ENCODE results near the gene CCDC27. TPM values are rescaled to one million over a fixed set of nuclear protein-coding genes. Genes with fewer than 3 reads are reported as not detected.
"Not testable (repeated sequence)": the region's sequence is repeated elsewhere in the genome, so short reads cannot be mapped to it uniquely, and the experiment has no call there.

The CCDC27 gene
- total RNA-seq, 2 donors from 2014 or later = not detected

DNA sequence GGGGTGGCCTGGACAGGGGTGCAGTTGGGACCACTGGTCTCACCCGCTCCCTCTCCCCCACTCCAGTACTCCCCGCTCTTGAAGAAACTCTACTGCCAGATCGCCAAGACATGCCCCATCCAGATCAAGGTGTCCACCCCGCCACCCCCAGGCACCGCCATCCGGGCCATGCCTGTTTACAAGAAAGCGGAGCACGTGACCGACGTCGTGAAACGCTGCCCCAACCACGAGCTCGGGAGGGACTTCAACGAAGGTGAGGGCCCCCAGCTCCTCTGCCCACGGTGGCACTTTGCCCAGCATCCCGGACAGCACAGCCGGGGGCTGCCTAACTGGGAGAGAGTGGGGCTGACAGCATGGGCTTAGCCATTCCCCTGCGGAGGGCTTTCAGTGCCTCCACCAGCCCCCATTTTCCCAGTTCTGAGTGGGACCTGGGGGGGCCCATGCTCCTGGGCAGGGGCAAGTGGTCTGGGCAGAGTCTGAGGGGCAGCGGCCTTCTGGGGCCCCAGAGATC is 30.2 kb upstream of the CCDC27 start:
- Histone ChIP-seq H3K27me3 (no peaks in the 10 kb centered on the region), H3K4me1 (peaks cover 0 to 13% of the 10 kb centered on the region in 2 donors), H3K36me3 (no peaks in the 10 kb centered on the region), H3K9me3 (no peaks in the 10 kb centered on the region), H3K4me3 (no peak overlapping the region), H3K27ac (no peak overlapping the region)
- TF ChIP-seq, protein P1, sequence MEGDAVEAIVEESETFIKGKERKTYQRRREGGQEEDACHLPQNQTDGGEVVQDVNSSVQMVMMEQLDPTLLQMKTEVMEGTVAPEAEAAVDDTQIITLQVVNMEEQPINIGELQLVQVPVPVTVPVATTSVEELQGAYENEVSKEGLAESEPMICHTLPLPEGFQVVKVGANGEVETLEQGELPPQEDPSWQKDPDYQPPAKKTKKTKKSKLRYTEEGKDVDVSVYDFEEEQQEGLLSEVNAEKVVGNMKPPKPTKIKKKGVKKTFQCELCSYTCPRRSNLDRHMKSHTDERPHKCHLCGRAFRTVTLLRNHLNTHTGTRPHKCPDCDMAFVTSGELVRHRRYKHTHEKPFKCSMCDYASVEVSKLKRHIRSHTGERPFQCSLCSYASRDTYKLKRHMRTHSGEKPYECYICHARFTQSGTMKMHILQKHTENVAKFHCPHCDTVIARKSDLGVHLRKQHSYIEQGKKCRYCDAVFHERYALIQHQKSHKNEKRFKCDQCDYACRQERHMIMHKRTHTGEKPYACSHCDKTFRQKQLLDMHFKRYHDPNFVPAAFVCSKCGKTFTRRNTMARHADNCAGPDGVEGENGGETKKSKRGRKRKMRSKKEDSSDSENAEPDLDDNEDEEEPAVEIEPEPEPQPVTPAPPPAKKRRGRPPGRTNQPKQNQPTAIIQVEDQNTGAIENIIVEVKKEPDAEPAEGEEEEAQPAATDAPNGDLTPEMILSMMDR (IDR thresholded peaks at IDR 0.05) = no peak
- DNase-seq (ENCODE audit: low spot score) = no peak

DNA sequence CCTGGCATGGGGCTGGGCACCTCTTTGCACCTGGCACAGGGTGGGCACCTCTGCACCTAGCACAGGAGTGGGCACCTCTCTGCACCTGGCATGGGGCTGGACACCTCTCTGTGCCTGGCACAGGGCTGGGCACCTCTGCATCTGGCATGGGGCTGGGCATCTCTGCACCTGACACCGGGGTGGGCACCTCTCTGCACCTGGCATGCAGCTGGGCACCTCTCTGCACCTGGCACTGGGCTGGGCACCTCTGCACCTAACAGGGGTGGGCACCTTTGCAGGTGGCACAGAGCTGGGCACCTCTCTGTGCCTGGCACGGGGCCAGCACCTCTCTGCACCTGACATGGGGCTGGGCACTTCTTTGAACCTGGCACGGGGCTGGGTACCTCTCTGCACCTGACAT is 29.4 kb upstream of the CCDC27 start:
- H3K4me1 ChIP-seq = peaks cover 0 to 9% of the 10 kb centered on the region in 2 donors
- no peak overlapping the region for H3K27ac ChIP-seq
- H3K9me3 ChIP-seq = no peaks in the 10 kb centered on the region
- no peak for DNase-seq (ENCODE audit: low spot score)
- no peaks in the 10 kb centered on the region for H3K36me3 ChIP-seq
- no peak overlapping the region for H3K4me3 ChIP-seq
- TF ChIP-seq, protein P1 (IDR thresholded peaks at IDR 0.05) = no peak
- no peaks in the 10 kb centered on the region for H3K27me3 ChIP-seq

DNA sequence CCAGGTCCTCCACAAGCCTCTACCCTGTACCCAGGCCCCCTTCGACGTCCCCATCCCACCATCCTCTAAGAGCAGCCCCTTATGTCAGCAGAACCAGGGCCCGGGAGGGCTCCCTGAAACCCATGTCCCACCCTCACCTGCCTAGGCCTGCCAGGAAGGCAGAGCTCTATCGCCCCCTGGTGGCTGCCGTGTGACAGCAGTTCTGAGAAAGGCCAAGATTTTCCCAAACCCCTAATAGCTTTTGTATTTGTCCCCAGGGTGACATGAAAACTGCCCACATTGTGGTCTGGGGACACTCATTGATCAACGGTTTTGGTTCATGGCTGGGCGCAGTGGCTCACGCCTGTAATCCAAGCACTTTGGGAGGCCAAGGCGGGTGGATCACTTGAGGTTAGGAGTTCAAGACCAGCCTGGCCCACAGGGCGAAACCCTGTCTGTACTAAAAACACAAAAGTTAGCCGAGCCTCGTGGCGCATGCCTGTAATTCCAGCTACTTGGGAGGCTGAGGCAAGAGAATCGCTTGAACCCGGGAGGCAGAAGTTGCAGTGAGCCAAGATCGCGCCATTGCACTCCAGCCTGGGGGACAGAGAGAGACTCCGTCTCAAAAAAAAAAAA is 27.7 kb upstream of the CCDC27 start:
- not testable (repeated sequence) for H3K27ac ChIP-seq, H3K36me3 ChIP-seq, H3K9me3 ChIP-seq, H3K27me3 ChIP-seq, H3K4me1 ChIP-seq, H3K4me3 ChIP-seq
- peak; percentile 72 for DNase-seq (ENCODE audit: low spot score)
- TF ChIP-seq, protein P1 (IDR thresholded peaks at IDR 0.05) = peak; percentile 97

DNA sequence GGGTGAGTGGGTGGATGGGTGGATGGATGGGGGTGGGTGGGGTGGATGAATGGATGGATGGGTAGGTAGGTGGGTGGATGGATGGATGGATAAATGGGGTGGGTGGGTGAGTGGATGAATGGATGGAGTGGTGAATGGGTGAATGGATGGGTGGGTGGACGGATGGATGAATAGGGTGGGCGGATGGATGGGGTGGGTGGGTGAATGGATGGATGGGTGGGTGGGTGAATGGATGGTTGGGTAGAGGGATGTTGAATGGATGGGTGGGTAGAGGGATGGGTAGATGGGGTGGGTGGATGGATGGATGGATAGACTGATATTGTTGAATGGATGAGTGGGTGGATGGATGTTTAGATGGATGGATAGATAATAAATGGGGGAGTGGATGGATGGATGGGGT is 26.9 kb upstream of the CCDC27 start:
- no peak overlapping the region for H3K4me3 ChIP-seq
- no peaks in the 10 kb centered on the region for H3K4me1 ChIP-seq
- no peaks in the 10 kb centered on the region for H3K9me3 ChIP-seq
- H3K27me3 ChIP-seq = no peaks in the 10 kb centered on the region
- H3K36me3 ChIP-seq = no peaks in the 10 kb centered on the region
- no peak overlapping the region for H3K27ac ChIP-seq
- DNase-seq (ENCODE audit: low spot score) = no peak
- TF ChIP-seq, protein P1 (IDR thresholded peaks at IDR 0.05) = no peak

DNA sequence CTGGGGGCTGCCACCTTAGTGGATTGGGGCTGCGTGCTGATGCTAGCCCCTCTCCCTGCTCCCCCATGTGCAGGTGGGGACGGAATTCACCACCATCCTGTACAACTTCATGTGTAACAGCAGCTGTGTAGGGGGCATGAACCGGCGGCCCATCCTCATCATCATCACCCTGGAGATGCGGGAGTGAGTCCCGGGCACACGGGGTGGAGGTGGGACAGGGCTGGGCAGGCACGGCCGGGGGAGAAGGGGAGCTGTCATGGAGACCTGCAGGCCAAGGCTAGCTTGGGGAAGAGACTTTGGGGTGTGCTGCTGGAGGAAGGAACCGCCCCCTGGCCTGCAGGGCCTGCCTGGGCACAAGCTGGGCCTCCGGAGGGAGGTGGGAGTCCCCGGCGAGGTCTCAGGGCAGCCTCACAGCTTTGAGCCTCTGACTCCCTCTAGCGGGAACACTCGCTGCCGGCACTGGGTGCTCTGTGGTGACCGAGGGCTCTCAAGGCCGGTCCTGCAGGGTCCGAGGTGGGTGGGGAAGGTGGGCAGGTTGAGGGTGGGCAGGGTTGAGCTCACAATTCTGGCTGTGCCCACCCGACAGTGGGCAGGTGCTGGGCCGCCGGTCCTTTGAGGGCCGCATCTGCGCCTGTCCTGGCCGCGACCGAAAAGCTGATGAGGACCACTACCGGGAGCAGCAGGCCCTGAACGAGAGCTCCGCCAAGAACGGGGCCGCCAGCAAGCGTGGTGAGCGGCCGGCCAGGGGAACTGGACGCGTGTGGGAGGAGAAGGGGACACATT is 25.0 kb upstream of the CCDC27 start:
- TF ChIP-seq, protein P1 (IDR thresholded peaks at IDR 0.05) = peak; percentile 14 to 52
- DNase-seq (ENCODE audit: low spot score) = no peak

More for the DNA sequence above, 25.0 kb upstream of the CCDC27 start:
- H3K27ac ChIP-seq = no peak overlapping the region
- H3K9me3 ChIP-seq = no peaks in the 10 kb centered on the region
- peaks cover 0 to 10% of the 10 kb centered on the region in 2 donors for H3K4me1 ChIP-seq
- no peak overlapping the region for H3K4me3 ChIP-seq
- no peaks in the 10 kb centered on the region for H3K27me3 ChIP-seq
- H3K36me3 ChIP-seq = no peaks in the 10 kb centered on the region
